ENCODE results near the gene USP6NL. TPM values are rescaled to one million over a fixed set of nuclear protein-coding genes. Genes with fewer than 3 reads are reported as not detected.

USP6NL gene
- total and polyA plus RNA-seq, 2 of the 8 experiments (the other 6 are each of a cell fraction or from before 2014, with no cell fraction given), result 10.9 to 28.8 TPM

- no peak for FAIRE-seq
- ChIA-PET POLR2A (ENCODE audit: partially characterized antibody) (no interaction called here), CTCF (ENCODE audit: partially characterized antibody) (no interaction called here)
- Histone ChIP-seq H2BK5ac (ENCODE audit: low read depth, low read length) (no peak overlapping the region), H3K27ac (ENCODE audit: low read depth, low read length) (no peak overlapping the region), H2AFZ (ENCODE audit: low read length) (no peak overlapping the region), H3K56ac (replicated peaks; ENCODE audit: insufficient read length, low read depth, low read length) (no peak overlapping the region), H3K23ac (ENCODE audit: insufficient read length) (no peak overlapping the region), H2BK15ac (ENCODE audit: low read length) (no peak overlapping the region), H4K91ac (replicated peaks; ENCODE audit: insufficient read length, low read length) (no peak overlapping the region), H3K4me1 (replicated peaks in 1 of 4; ENCODE audit: control insufficient read depth in 3 of 4, insufficient read depth in 4 of 4, low read length in 3 of 4) (peaks cover 0 to 5% (median under 1%) of the 10 kb centered on the region in 4 experiments; a peak in 1 of 7 replicates), H4K8ac (ENCODE audit: extremely low read depth, insufficient read depth, low read length) (no peak overlapping the region), H3K9ac (replicated peaks in 1 of 4; ENCODE audit: extremely low read depth in 1 of 4, low read depth in 3 of 4, low read length in 3 of 4) (no peak overlapping the region), H4K5ac (ENCODE audit: insufficient read length, low read depth, low read length) (no peak overlapping the region), H2BK120ac (replicated peaks; ENCODE audit: low read depth, low read length) (no peak overlapping the region), H3K4me3 (ENCODE audit: extremely low read depth in 1 of 4, insufficient read depth in 2 of 4, low read depth in 3 of 4, low read length in 4 of 4) (no peak overlapping the region), H2BK20ac (ENCODE audit: low read length) (no peak overlapping the region), H3K14ac (ENCODE audit: insufficient read length) (no peak overlapping the region), H3K4me2 (ENCODE audit: insufficient read depth in 1 of 2, low read depth in 2 of 2, low read length in 2 of 2) (no peak overlapping the region), H3K4ac (replicated peaks; ENCODE audit: insufficient read length, low read depth, low read length) (no peak overlapping the region), H2BK12ac (ENCODE audit: low read depth, low read length) (no peak overlapping the region), H3K9me3 (ENCODE audit: insufficient read depth in 2 of 2, low read depth in 1 of 2, low read length in 1 of 2) (no peaks in the 10 kb centered on the region), H3K18ac (ENCODE audit: extremely low read depth, low read length) (no peak overlapping the region), H3K23me2 (ENCODE audit: low read depth, low read length) (no peaks in the 10 kb centered on the region), H3K27me3 (replicated peaks in 1 of 4; ENCODE audit: control insufficient read depth in 3 of 4, extremely low read depth in 1 of 4, insufficient read depth in 3 of 4, low read length in 3 of 4) (no peaks in the 10 kb centered on the region), H4K20me1 (replicated peaks in 1 of 2; ENCODE audit: control insufficient read depth in 1 of 2, insufficient read depth in 2 of 2, low read length in 2 of 2) (peaks cover 0 to 4% of the 10 kb centered on the region in 2 experiments), H2AK5ac (ENCODE audit: low read depth, low read length) (no peak overlapping the region), H3K36me3 (ENCODE audit: control insufficient read depth in 2 of 4, insufficient read depth in 4 of 4, low read length in 3 of 4) (no peaks in the 10 kb centered on the region; a peak in 2 of 8 replicates), H3K79me2 (ENCODE audit: control insufficient read depth in 1 of 2, insufficient read depth in 2 of 2, low read length in 2 of 2) (peaks cover 0 to 45% of the 10 kb centered on the region in 2 experiments; a peak in 2 of 4 replicates), H3K79me1 (ENCODE audit: low read depth, low read length) (peaks cover 4% of the 10 kb centered on the region; the same call in 1 of the 2 replicates)
- TF ChIP-seq TBP (IDR thresholded peaks at IDR 0.05; ENCODE audit: low read depth, low read length) (no peak), SP4 (IDR thresholded peaks at IDR 0.05; ENCODE audit: low read length) (no peak), HDAC2 (IDR thresholded peaks at IDR 0.05; ENCODE audit: borderline replicate concordance in 1 of 2, low read depth in 2 of 2, low read length in 2 of 2) (no peak), GTF2F1 (IDR thresholded peaks at IDR 0.05; ENCODE audit: borderline replicate concordance, low read depth, low read length) (no peak), ATF3 (IDR thresholded peaks at IDR 0.05; ENCODE audit: insufficient read depth, low read depth, low read length) (no peak), SP1 (IDR thresholded peaks at IDR 0.05; ENCODE audit: low read depth, low read length) (no peak)
- WGBS, 2 experiments (ENCODE audit: extremely low coverage in 1 of 2, insufficient coverage in 1 of 2, insufficient read length in 1 of 2, insufficient replicate concordance in 2 of 2, low coverage in 1 of 2, low lambda C conversion rate in 2 of 2, missing lambda C conversion rate in 1 of 2), result 97% methylated on average over 3 of the region's 3 CpGs; no CpG with 5 or more reads in 1 of the 2 experiments
- DNase-seq (ENCODE audit: low read depth in 1 of 2, low spot score in 2 of 2), result no peak
These were observed 83.2 kb downstream of the USP6NL start for GRCh38 chr10:11528286-11528685.
